22Rv1 (cell line): Measurements from ENCODE around the gene MCCD1.

Experiments used
- ZFX ChIP-seq: fragments of 450-650 bp; IDR thresholded peaks from 2 replicates; pipeline ENCODE4 v1.6.1; 2017; ENCODE audit warnings: antibody characterized with exemption, borderline replicate concordance
- TF ChIP-seq, protein P1 (sequence below): fragments of 450-650 bp; IDR thresholded peaks from 2 replicates; pipeline ENCODE4 v1.5.1; 2017; ENCODE audit warnings: mild to moderate bottlenecking

DNA sequence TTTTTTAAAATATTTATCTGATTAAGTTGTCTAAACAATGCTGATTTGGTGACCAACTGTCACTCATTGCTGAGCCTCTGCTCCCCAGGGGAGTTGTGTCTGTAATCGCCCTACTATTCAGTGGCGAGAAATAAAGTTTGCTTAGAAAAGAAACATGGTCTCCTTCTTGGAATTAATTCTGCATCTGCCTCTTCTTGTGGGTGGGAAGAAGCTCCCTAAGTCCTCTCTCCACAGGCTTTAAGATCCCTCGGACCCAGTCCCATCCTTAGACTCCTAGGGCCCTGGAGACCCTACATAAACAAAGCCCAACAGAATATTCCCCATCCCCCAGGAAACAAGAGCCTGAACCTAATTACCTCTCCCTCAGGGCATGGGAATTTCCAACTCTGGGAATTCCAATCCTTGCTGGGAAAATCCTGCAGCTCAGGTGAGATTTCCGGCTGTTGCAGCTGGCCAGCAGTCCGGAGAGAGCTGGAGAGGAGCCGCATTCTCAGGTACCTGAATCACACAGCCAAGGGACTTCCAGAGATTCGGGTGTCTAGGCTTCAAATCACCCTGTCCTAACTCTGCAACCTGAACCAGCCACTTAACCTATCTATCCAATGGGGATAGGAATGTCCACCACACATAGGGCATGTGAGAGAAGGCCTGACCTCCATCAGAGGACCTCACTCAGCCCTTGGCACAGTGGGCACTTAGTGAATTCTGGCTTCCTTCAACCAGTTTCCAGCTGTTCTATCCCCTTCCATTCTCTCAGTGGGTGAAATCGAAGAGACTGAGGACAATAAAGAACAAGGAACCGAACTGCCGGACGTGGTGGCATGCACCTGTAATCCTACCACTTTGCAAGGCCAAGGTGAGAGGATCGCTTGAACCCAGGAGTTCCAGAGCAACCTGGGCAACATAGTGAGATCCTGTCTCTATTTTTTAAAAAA, 49.7 kb downstream of the MCCD1 start:
- TF ChIP-seq, protein P1, sequence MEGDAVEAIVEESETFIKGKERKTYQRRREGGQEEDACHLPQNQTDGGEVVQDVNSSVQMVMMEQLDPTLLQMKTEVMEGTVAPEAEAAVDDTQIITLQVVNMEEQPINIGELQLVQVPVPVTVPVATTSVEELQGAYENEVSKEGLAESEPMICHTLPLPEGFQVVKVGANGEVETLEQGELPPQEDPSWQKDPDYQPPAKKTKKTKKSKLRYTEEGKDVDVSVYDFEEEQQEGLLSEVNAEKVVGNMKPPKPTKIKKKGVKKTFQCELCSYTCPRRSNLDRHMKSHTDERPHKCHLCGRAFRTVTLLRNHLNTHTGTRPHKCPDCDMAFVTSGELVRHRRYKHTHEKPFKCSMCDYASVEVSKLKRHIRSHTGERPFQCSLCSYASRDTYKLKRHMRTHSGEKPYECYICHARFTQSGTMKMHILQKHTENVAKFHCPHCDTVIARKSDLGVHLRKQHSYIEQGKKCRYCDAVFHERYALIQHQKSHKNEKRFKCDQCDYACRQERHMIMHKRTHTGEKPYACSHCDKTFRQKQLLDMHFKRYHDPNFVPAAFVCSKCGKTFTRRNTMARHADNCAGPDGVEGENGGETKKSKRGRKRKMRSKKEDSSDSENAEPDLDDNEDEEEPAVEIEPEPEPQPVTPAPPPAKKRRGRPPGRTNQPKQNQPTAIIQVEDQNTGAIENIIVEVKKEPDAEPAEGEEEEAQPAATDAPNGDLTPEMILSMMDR = no peak
- TF ChIP-seq ZFX = no peak
